Smooth muscle cell of the umbilical artery (primary cell): ENCODE data around the gene S1PR5. TPM values are rescaled to one million over a fixed set of nuclear protein-coding genes. Genes with fewer than 3 reads are reported as not detected.

Experiments used
- total RNA-seq: library from RNA; depleted of rRNA; stranded (reverse); fragments of >200 nt; gene quantifications from 2 replicates; pipeline ENCODE4 v1.2.3, GENCODE V29; 2014

Gene S1PR5, protein sequence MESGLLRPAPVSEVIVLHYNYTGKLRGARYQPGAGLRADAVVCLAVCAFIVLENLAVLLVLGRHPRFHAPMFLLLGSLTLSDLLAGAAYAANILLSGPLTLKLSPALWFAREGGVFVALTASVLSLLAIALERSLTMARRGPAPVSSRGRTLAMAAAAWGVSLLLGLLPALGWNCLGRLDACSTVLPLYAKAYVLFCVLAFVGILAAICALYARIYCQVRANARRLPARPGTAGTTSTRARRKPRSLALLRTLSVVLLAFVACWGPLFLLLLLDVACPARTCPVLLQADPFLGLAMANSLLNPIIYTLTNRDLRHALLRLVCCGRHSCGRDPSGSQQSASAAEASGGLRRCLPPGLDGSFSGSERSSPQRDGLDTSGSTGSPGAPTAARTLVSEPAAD
- 5.4 and 7.4 TPM in 2 replicates for total RNA-seq

DNA sequence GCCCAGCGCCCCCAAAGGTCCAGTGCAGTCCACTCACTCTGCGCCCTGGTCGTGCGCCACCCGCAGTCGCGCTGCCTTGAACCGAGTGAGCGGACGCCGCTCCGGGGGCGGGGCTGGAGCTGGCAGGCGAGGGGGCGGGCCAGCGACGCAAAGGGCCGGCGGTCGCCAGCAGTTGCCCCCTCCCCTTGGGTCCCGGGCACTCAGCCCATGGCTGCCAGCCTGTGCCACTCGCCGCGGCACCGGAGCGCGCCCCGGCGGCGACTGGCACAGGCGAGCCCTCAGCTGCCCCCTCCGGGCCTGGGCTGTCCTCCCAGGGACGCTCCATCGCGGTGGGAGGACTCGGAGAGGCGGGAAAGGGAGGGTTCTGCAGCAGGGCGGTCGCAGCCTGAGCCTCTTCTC, at the start of gene S1PR5:
S1PR5 (minus strand) TSS at position 87 of the 399 bp plus-strand sequence. CDS start 2,436 bp downstream, outside the sequence.

GRCh38 chr19:10565567-10566407, 48.5 kb upstream of the S1PR5 start, which contains the start of gene KRI1:
KRI1 (minus strand) TSS chr19:10566010; CDS start chr19:10565999, 11 bp downstream.

DNA sequence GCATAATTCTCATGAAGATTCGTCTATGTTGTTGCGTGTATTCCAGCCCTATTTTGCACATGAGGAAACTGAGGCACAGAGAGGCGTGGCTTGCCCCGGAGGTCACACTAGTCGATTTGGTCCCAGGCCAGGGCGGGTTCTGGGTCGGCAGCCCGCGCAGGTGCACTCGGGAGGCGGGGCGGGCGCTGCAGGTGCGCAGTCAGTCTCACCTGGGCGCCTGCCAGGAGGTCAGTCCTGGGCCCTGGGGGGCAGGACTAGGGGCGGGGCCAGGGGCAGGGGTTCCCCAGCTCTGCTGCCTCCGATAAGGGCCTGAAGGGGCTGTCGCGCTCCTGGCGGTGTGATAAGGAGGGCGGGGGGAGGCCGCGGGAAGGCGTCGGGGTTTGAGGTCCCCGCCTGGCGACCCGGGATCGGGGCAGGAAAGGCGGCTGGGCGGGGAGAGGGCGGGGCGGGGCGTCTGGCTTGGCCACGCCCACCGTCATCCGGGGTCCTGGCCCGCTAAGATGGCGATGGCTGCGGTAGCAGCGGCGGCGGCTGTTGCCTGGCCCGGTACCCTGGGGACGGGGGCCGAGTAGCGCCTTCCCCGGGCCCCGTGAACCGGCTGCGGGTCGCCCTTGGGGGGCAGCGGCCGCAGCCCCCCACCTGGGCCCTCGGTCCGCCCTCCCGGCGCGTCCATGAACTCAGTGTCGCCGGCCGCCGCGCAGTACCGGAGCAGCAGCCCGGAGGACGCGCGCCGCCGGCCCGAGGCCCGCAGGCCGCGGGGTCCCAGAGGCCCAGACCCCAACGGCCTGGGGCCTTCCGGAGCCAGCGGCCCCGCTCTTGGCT, 26.4 kb upstream of the S1PR5 start, which contains the start of gene ATG4D:
ATG4D (plus strand) TSS at position 485 of the 822 bp plus-strand sequence; CDS start at position 672, 187 bp downstream.

GRCh38 chr19:10503002-10503789, 14.1 kb downstream of the S1PR5 start, which contains the start of gene KEAP1:
KEAP1 (minus strand) TSS chr19:10503356; CDS start chr19:10500033, 3,323 bp downstream.

Other genes starting within 250 kb of the S1PR5 start
- 23.2 and 26.8 TPM in 2 replicates for gene ICAM1, start 246.3 kb downstream of the S1PR5 start, total RNA-seq
- gene ICAM4, start 230.5 kb downstream of the S1PR5 start, total RNA-seq = 1.9 and 2.1 TPM in 2 replicates
- gene ICAM5, start 227.5 kb downstream of the S1PR5 start, total RNA-seq = 11.0 and 20.3 TPM in 2 replicates
- gene ZGLP1, start 207.6 kb downstream of the S1PR5 start, total RNA-seq = 0.59 and 1.1 TPM in 2 replicates
- 16.3 and 16.8 TPM in 2 replicates for gene FDX2, start 201.4 kb downstream of the S1PR5 start, total RNA-seq
- gene RAVER1, start 183.9 kb downstream of the S1PR5 start, total RNA-seq = 11.6 and 33.9 TPM in 2 replicates
- gene ICAM3, start 177.8 kb downstream of the S1PR5 start, total RNA-seq = 5.1 and 7.7 TPM in 2 replicates
- 67.4 and 86.4 TPM in 2 replicates for gene TYK2, start 136.9 kb downstream of the S1PR5 start, total RNA-seq
- gene CDC37, start 113.9 kb downstream of the S1PR5 start, total RNA-seq = 177 and 241 TPM in 2 replicates
- 3.3 and 6.2 TPM in 2 replicates for gene PDE4A, start 96.9 kb downstream of the S1PR5 start, total RNA-seq
- 68.0 and 81.0 TPM in 2 replicates for gene KEAP1, start 14.1 kb downstream of the S1PR5 start, total RNA-seq
- 10.7 and 15.6 TPM in 2 replicates for gene ATG4D, start 26.5 kb upstream of the S1PR5 start, total RNA-seq
- 8.0 and 9.8 TPM in 2 replicates for gene KRI1, start 48.6 kb upstream of the S1PR5 start, total RNA-seq
- gene CDKN2D, start 51.5 kb upstream of the S1PR5 start, total RNA-seq = 6.8 and 8.7 TPM in 2 replicates
- not detected in 2 replicates for gene AP1M2, start 69.9 kb upstream of the S1PR5 start, total RNA-seq
- 42.5 and 59.3 TPM in 2 replicates for gene SLC44A2, start 108.1 kb upstream of the S1PR5 start, total RNA-seq
- 87.6 and 151 TPM in 2 replicates for gene ILF3, start 136.9 kb upstream of the S1PR5 start, total RNA-seq
- gene QTRT1, start 184.0 kb upstream of the S1PR5 start, total RNA-seq = 20.1 and 26.4 TPM in 2 replicates
- 76.6 and 120 TPM in 2 replicates for gene DNM2, start 200.6 kb upstream of the S1PR5 start, total RNA-seq